ENCODE data around the gene FOXP1.

DNA sequence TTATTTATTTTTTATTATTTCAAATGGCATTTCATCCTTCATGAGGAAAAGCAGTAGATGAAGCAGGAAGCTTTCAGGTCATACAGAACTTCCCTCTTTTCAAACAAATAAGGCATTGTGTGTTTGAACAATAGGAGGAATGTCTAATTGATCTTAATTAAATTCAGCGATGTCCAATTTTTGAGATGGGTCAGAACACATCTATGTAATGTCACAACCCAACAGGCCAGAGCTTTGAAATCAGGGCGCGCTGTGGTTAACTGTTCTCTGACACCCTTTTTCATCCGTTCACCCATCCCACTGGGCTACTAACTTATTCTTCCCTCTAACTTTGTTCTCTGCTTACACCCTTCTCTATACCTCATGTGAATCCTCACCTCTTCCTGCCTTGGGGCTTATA, 510.5 kb downstream of the FOXP1 start:
- TF ChIP-seq, protein P1, sequence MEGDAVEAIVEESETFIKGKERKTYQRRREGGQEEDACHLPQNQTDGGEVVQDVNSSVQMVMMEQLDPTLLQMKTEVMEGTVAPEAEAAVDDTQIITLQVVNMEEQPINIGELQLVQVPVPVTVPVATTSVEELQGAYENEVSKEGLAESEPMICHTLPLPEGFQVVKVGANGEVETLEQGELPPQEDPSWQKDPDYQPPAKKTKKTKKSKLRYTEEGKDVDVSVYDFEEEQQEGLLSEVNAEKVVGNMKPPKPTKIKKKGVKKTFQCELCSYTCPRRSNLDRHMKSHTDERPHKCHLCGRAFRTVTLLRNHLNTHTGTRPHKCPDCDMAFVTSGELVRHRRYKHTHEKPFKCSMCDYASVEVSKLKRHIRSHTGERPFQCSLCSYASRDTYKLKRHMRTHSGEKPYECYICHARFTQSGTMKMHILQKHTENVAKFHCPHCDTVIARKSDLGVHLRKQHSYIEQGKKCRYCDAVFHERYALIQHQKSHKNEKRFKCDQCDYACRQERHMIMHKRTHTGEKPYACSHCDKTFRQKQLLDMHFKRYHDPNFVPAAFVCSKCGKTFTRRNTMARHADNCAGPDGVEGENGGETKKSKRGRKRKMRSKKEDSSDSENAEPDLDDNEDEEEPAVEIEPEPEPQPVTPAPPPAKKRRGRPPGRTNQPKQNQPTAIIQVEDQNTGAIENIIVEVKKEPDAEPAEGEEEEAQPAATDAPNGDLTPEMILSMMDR (IDR thresholded peaks at IDR 0.05) = no peak
- no peak for TF ChIP-seq POLR2A (IDR thresholded peaks at IDR 0.05)

Measured in adrenal gland (tissue), 5 donors.